GM12865 (cell line): ENCODE data around the gene PTPRM.

Source experiments
- DNase-seq: peaks from one replicate; pipeline ENCODE4 v3.0.0; 2010; ENCODE audit warnings: low read depth
- H3K4me3 ChIP-seq: 2 replicates; pipeline ENCODE4 v1.5.1; 2011; ENCODE audit warnings: mild to moderate bottlenecking, low read depth, low read length, control low read depth
- CTCF ChIP-seq: IDR thresholded peaks from 2 replicates; pipeline ENCODE4 v1.5.1; 2011; ENCODE audit warnings: low read length, control low read depth, low read depth, inconsistent platforms; ENCODE audit not compliant: insufficient read depth; ENCODE audit errors: missing control alignments

PTPRM gene

GRCh38 chr18:7921938-7922587, 354.9 kb downstream of the PTPRM start:
- DNase-seq = no peak
- TF ChIP-seq CTCF = no peak
- no peak overlapping the region for H3K4me3 ChIP-seq

- TF ChIP-seq CTCF = no peak
- no peak overlapping the region for H3K4me3 ChIP-seq
- DNase-seq = no peak
These were observed 356.0 kb downstream of the PTPRM start for GRCh38 chr18:7923105-7923504.

GRCh38 chr18:7924616-7925015, 357.5 kb downstream of the PTPRM start:
- no peak for TF ChIP-seq CTCF
- DNase-seq = no peak
- H3K4me3 ChIP-seq = no peak overlapping the region

GRCh38 chr18:7926526-7926925, 359.4 kb downstream of the PTPRM start:
- DNase-seq = no peak
- TF ChIP-seq CTCF = no peak
- H3K4me3 ChIP-seq = no peak overlapping the region

- no peak for TF ChIP-seq CTCF
- DNase-seq = no peak
These were observed 360.0 kb downstream of the PTPRM start for GRCh38 chr18:7927119-7927518.

GRCh38 chr18:7931763-7932162, 364.6 kb downstream of the PTPRM start:
- no peak for DNase-seq
- no peak for TF ChIP-seq CTCF
- no peak overlapping the region for H3K4me3 ChIP-seq

More at GRCh38 chr18:7927119-7927518, 360.0 kb downstream of the PTPRM start:
- H3K4me3 ChIP-seq = no peak overlapping the region

- DNase-seq = no peak
- no peak for TF ChIP-seq CTCF
- no peak overlapping the region for H3K4me3 ChIP-seq
These were observed 370.2 kb downstream of the PTPRM start for GRCh38 chr18:7937268-7937667.
